C1 segment of cervical spinal cord (tissue), 14 donors: ENCODE data around the gene TBC1D9B.
"Not testable (repeated sequence)": the region's sequence is repeated elsewhere in the genome, so short reads cannot be mapped to it uniquely, and the experiment has no call there.

Experiments
- DNase-seq, 14 donors: peaks; one replicate each; lab custom pipeline; 2025; lab: John Stamatoyannopoulos, UW

TBC1D9B gene

GRCh38 chr5:179885491-179886090 is 22.1 kb downstream of the TBC1D9B start:
- DNase-seq: no peak

GRCh38 chr5:179883163-179883562 is 24.5 kb downstream of the TBC1D9B start:
- no peak for DNase-seq

DNA sequence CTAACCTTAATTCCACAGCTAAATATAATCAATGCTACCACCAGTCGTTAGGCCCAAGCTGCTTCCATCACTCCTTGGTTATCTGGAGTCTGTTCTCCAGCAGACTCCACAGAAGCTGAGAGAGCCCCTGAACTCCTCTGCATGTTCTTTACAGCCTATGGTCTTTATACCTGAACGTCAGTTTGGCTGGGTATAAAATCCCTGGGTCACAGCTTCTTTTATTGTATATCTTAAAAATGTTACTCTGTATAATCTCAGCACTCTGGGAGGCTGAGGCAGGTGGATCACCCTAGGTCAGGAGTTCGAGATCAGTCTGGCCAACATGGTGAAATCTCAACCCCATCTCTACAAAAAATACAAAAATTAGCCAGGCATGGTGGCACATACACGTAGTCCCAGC is 25.4 kb downstream of the TBC1D9B start:
- no peak for DNase-seq

- peak in 1 of 14 donors; percentile 29 for DNase-seq
Measured at GRCh38 chr5:179880848-179881590, 26.7 kb downstream of the TBC1D9B start.

GRCh38 chr5:179880066-179880650 is 27.5 kb downstream of the TBC1D9B start:
- no peak for DNase-seq

DNA sequence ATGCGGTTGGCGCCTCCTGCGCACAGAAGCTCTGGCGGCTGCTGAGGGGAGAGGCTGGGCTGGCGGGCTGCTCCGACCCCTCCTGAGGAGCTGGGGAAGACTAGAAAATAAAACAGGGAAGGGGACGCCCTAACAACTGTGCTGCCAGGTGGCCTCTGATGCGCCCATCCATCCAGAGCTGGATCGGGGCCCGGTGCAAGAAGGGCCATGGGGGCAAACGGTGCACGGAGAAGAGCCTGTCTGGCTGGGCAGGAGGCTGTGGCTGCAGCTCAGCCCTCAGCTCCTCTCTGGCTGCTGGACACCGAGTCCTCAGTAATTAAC is 28.0 kb downstream of the TBC1D9B start:
- no peak for DNase-seq

GRCh38 chr5:179879003-179879689 is 28.6 kb downstream of the TBC1D9B start:
- no peak for DNase-seq

DNA sequence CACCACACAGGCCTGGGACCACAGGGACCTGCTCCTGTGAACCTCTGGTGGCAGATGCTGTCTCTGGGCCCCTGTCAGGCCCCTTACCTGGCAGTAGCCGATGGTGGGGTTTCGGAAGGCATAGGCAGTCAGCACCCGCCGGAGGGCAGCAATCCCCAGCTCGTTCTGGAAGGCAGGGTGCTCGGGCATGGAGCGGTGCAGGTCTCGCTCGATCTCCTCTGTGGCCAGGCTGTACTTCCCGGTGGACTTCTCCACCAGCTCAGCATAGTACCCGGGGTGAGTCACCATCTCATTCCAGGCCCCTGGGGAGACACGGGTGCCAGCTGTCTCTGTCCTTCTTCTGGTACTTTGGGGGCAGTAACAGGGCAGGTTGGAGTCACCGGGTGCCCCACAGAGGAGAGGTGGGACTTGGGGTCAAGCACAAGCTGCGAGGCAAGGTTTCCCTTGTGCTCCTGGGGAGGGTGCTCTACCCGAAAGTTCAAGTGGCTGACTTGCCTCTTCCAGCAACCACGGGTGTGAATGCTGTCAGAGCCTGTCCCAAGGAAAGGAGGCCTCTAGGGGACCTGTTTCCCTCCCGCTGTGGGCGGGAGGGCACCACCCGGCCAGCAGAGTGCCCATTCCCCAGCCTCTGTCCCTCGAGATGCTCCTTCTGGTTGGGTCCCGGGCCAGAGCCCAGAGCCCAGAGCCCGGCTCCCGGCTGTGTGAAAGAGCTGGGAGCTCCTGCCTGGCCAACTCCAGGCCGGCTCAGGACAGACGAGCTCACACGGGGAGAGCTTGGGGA is 29.3 kb downstream of the TBC1D9B start:
- DNase-seq: no peak

DNA sequence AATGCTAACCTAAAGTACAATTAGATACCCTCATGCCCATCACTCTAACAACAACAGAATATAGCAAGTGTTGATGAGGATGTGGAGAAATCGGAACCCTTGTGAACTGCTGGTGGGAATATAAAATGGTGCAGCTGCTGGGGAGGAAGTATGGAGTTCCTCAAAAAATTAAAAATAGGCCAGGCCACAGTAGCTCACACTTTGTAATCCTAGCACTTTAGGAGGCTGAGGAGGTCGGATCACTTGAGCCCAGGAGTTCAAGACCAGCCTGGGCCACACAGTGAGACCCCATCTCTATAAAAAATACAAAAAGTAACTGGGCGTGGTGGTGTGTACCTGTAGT is 31.1 kb downstream of the TBC1D9B start:
- DNase-seq: no peak

- no peak for DNase-seq
Measured at GRCh38 chr5:179875741-179876609, 31.7 kb downstream of the TBC1D9B start.

GRCh38 chr5:179874536-179875292 is 33.0 kb downstream of the TBC1D9B start:
- no peak for DNase-seq

DNA sequence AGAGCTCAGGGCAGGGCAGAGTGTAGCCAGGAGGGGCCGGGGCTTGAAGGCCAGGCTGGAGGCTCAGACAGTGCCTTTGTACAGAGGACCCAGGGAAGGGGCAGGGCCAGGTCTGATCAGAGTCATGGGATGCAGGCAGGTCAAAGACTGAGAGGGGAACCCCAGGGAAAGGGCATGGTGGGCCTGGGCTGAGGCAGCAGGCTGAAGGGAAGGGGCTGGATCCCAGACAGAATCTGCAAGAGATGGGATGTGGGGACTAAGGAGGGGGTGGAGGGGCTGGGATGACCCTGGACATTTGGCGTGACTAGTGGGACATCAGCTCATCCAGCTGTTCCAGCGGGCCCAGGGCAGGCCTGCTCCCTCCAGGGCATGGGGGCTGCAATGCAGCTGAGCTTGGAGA is 33.6 kb downstream of the TBC1D9B start:
- no peak for DNase-seq

GRCh38 chr5:179873588-179874110 is 34.0 kb downstream of the TBC1D9B start:
- no peak for DNase-seq

GRCh38 chr5:179872828-179873575 is 34.7 kb downstream of the TBC1D9B start:
- DNase-seq: no peak

- DNase-seq: no peak
Measured at GRCh38 chr5:179872055-179872827, 35.5 kb downstream of the TBC1D9B start.

- DNase-seq: not testable (repeated sequence)
Measured at GRCh38 chr5:179871533-179871932, 36.2 kb downstream of the TBC1D9B start.

GRCh38 chr5:179870952-179871351 is 36.7 kb downstream of the TBC1D9B start:
- no peak for DNase-seq

GRCh38 chr5:179870403-179870903 is 37.2 kb downstream of the TBC1D9B start:
- DNase-seq: peak in 8 of 14 donors; percentile 14 to 66 (median 40)
